ENCODE results near the gene ST8SIA1.
"Not testable (repeated sequence)": the region's sequence is repeated elsewhere in the genome, so short reads cannot be mapped to it uniquely, and the experiment has no call there.

Gene ST8SIA1

DNA sequence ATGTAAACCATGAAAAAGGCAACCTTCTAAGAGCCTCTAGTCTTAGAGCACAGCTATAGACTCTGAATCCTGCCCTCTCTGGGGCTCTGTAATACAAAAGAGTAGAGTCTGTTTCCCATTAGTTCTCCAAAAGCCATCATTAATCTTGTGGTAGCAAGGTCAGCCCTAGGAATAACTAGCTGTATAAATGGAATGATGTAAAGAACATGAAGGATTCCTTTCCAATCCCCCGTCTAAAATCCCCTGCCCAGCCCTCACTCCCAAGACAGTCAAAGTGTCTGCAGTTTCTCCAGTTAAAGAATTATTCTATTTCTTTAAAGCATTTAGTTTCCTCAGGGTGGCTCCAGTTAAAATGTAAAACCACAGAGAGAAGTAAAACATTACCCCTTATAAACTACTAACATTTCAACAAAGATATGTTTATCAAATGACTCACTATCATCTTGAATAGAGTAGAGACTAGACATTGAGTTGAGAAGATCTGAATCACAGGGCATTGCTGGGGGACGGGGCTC, 104.2 kb downstream of the ST8SIA1 start:
- no peak for DNase-seq

DNA sequence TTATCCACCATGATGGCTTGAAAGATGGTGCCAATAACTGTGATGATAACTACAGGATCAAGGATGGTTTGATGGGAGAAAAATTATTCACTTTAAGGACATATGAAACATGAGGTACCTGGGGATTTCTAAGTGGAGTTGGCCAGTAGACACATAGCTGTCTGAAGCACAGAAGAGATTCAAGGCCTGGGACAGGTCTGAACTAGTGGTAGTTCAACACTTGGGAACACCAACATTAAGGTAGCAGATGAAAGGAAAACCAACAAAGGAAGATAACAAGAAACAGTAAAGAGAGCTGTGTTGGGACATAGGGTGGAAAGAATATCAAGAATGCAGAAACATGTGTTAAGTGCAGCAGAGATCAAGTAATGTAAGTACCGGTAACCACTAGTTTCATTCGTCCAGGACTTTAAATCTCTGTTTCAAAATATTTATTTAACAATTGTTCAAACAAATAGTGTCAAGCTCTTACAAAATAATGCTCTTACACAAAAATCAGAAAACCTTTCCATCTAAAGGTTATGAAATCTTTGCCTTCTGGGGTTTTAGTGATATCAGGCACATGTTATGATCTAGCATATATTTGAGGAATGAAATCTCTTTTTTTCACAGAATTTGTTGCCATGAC, 104.7 kb downstream of the ST8SIA1 start:
- no peak for DNase-seq

GRCh38 chr12:22228022-22228875, 106.3 kb downstream of the ST8SIA1 start:
- no peak for DNase-seq

DNA sequence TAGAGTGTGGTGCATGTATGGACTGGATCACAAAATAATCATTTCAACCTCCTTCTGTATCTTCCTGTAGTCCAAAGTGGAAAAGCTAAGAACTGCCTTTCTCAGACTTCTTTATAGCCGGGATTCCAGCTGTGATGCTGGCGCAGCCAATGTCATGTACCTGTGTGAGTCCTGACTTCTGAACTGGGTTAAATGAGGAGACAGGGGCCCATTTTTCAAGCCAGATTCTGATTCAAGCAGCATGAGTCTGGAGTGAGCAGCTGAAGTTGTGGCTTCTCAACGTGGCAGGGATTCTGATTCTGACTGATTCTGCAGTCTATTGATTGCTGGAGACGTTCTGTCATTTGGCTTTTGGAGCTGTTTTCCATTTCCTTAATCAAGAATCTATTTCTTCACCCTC, 111.2 kb downstream of the ST8SIA1 start:
- no peak for DNase-seq

DNA sequence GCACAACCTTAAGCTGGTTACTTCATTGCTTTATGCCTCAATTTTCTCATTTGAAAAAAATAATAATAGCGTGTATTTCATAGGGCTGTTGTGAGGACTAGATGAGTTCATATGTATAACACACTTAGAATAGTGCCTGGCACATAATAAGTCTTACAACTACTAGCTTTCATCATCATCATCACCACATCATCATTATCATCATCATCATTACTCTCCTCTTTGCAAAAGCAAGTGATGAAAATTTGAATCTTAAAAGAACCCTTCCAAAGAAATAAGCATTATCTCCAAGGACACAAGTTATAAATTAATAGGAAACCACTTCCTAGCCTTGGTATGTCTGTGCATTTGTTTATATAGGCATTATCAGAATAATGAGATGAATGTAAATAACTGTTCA, 117.0 kb downstream of the ST8SIA1 start:
- DNase-seq, result no peak

GRCh38 chr12:22215467-22216253, 118.8 kb downstream of the ST8SIA1 start:
- DNase-seq, result no peak

DNA sequence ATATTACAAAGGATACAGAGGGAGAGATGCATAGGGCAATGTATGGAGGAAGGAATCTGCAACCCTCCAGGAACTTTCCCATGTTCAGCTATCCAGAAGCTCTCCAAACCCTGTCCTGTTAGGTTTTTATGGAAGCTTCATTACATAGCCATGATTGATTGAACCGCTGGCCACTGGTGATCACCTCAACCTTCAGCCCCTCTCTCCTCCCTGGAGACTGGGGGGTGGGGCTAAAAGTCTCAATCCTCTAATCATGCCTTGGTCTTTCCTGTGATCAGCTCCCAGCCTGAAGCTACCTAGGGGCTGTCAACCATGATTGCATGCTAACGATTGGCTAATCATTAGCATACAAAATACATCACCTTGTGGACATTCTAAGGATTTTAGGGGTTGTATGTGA, 123.4 kb downstream of the ST8SIA1 start:
- no peak for DNase-seq

- no peak for DNase-seq
Measured at GRCh38 chr12:22209422-22209821, 125.1 kb downstream of the ST8SIA1 start.

DNA sequence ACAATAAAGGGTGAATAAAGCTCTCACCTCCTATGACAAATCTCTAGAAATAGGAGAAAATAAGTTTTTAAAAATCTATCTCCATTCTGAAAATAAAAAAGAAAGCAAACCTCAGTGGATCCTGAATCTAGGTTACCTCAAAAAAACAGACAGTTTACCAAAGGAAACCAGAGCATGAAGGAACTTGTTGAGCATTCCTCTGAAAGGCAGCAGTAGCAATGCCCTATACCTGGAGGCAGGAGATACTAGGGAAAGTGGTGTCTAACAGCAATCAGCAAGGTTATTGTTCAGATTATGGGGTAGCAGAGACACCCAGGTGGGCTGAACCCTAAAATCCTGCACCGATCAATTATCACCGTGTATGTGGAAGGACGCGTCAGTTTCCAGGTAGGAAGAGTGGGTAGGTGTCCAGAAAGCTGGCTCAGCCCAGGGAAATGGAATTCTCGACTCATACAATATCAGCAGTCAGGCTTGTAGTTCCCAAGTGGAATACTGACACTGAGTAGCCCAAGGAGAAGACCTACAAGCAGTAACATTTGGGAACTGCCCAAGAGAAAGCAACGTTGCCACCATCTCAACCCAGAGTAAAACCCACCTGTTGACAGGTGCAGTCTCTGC, 128.3 kb downstream of the ST8SIA1 start:
- no peak for DNase-seq

- no peak for DNase-seq
Measured at GRCh38 chr12:22204391-22204790, 130.1 kb downstream of the ST8SIA1 start.

DNA sequence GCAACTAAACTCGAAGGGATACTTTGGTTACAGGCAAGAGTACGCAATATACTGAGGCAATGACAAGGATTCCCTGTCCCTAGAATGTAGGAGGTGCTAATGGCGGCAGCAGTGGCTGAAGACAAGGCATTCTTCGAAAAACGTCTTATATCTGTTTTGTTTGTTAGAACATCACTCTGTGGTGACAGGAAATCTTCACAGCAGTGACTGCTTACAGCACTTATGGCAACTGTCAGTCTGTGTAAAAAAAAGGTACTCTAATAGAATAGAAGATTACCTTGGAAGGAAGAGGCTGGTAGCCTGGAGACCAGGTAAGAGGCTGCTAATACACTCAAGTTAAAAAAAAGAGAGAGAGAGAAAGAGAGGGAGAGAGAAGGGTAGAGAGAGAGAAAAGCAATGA, 131.7 kb downstream of the ST8SIA1 start:
- DNase-seq, result no peak

DNA sequence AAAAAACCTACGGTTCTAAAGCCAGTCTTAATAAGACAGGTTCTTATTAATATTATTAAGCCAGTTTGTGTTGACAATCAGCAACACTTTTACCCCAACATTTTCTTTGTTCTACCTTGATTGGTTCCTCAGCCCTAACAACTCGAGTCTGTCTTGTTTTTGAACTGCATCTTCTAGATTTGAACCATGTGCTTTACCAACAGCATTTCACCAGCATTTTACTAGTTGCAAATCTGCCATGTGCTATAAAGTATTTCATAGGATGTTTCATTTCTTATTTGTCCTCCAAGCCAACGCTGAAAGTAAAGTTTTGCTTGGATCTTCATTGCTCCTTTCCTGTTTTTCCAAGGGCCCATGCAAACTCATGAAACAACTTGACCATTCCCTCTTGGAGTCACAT, 133.4 kb downstream of the ST8SIA1 start:
- no peak for DNase-seq

GRCh38 chr12:22196236-22196635, 138.3 kb downstream of the ST8SIA1 start:
- DNase-seq, result no peak

- DNase-seq, result no peak
Measured at GRCh38 chr12:22190969-22191368, 143.5 kb downstream of the ST8SIA1 start.

DNA sequence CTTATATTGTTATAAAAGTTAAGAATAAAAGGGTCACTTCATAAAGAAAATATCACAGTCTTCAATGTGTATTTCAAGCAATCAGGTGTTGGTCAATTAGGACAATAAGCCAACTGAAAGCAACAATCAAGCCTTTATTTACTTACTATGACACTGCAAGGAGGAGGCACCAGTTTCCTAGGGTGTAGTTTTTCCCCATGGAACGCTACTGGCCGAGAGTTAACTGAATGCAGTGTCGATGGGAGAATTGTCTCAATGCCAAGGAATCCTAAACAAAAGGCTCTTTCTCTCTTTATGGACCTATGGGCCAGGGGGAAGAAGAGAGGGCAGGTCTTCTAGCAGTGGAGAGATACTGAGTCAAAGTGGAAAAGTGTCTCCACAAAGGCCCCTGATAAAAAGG, 146.1 kb downstream of the ST8SIA1 start:
- no peak for DNase-seq

GRCh38 chr12:22180705-22181104, 153.8 kb downstream of the ST8SIA1 start:
- DNase-seq, result no peak

GRCh38 chr12:22173177-22173576, 161.3 kb downstream of the ST8SIA1 start:
- DNase-seq, result no peak

DNA sequence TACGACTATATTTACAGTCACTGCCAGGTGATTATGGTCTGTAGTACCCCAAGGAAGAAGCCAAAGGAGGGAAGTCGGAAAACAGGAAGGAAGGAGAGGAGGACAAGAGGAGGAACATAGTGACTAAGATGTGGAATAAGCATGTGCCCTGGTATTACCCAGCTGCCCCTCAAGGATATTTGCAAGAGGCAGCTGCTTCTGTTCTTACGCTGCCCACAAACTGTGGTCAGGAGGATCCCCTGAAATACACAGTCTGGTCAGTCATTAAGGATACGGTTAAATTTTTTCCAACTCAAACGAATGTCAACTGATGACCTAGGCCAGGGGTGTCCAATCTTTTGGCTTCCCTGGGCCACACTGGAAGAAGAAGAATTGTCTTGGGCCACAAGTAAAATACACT, 162.0 kb downstream of the ST8SIA1 start:
- DNase-seq, result no peak

- DNase-seq, result no peak
Measured at GRCh38 chr12:22169376-22169775, 165.1 kb downstream of the ST8SIA1 start.

- DNase-seq, result no peak
Measured at GRCh38 chr12:22164139-22164538, 170.4 kb downstream of the ST8SIA1 start.

DNA sequence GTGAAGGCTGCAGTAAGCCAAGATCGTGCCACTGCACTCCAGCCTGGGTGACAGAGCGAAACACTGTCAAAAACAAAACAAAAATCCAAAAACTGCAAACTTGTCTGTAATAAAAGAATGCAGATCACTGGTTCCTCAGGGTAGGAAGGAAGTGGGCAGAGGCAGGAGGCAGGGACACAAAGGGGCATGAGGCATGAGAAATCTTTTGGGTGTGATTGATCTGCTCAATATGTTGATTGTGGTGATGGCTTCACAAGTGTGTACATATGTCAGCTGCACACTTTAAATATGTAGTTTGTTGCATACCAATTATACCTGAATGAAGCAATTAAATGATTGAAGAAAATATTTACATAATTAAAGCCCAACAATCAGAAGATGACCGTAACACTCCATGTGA, 170.9 kb downstream of the ST8SIA1 start:
- no peak for DNase-seq

- DNase-seq, result no peak
Measured at GRCh38 chr12:22160396-22161003, 174.0 kb downstream of the ST8SIA1 start.

DNA sequence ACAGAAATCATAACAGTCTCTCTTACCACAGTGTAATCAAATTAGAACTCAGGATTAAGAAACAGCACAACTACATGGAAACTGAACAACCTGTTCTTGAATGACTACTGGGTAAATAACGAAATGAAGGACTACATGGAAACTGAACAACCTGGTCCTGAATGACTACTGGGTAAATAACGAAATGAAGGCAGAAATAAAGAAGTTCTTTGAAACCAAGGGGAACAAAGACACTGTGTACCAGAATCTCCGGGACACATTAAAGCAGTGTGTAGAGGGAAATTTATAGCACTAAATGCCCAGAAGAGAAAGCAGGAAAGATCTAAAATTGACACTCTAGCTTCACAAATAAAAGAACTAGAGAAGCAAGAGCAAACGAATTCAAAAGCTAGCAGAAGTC, 185.2 kb downstream of the ST8SIA1 start:
- not testable (repeated sequence) for DNase-seq
